HG03565 (cell line): ENCODE measurements around the gene MAP4.

Experiments used
- ATAC-seq: cut with Tn5 transposase; IDR thresholded peaks from one replicate; pipeline ENCODE4 v1.9.1; 2021; ENCODE audit warnings: mild to moderate bottlenecking, moderate library complexity; ENCODE audit not compliant: unreplicated experiment

The MAP4 gene

DNA sequence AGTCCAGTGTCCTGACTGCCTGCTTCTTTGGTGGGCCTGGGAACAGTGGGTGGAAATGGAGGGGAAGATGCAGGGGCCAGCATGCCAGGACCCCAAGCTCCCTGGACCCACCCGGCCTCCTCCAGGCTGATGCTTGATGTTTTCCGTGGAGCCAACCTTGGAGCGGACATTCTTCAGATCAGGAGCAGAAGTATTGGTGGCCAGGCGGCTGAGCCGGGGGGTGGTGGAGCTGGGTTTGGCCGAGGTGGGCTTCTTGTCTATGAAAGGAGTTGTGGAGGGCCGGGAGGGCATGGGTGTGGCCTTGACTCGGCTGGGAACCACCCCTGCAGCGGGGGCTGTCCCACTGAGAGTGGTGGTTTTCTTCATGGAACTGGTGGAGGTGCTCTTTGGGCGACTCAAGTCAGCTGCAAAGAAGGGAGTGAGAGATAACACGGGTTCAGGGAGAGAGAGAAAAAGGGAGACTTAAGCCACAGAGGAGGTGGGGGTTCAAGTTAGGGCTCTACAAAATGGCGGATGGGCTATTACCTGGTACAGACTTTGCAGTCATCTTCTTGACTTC is 145.4 kb downstream of the MAP4 start:
- no peak for ATAC-seq

DNA sequence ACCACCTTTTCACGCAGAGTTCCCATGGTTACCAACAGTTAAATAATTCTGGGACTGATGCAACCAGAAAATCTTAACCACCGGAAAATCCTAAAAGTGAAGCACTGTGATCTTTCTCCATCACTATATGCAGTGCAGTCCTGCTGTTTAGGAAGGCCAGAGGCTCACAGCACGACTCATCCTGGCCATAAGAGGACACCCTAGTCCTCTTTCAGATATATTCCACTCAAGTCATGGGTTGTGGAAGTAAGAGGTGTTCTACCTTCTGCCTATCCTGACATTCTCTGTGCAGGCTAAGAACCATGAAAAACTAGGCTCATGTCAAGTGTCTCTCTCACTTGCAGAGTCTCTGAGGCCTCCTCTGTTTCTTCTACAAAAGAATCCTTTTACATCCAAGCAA is 146.1 kb downstream of the MAP4 start:
- ATAC-seq = no peak

DNA sequence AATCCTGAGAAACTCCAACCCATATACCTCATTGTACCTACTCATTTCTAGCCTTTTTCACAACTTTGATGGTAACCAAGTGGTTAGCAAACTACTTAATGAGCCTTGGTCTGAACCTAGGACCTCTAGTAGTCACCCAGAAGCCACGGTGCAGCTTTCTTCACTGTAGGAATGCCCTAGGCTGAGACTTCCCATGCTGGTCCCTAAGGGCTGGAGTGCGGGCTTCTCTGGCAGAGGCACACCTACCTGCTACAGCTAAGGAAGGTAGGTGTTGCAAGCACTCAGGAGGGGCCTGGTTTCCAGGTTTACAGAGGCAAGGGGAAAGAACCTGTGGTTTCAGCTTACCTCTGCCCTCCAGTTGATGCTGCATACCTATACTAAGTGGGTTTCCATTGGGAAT is 147.9 kb downstream of the MAP4 start:
- ATAC-seq = no peak

DNA sequence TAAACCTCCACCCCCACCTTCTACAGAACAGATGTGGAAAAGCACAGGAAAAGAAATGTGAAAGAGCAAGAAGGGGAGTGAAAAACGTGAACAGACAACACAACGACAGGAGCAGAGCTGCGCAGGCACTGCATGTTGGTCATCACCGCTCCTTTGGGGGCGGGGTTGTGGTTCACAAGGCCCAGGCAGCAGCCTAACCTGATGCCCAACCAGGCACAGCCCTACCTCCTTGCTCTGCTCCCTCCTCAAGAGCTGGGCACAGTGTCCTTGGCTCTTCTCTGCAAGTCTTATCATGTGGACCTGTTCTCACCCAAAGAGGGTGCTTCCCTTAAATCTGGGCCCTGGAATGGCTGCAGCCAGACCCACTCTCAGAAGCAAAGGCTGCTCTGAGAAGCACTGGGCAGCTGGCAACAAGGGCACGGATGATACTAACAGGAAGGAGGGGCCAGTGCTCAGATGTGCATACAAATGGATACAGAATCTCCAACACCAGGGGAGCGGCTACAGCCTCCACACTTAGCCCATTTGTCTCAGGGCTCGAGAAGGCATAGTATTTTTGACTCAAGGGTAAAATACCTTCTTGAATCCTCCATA is 148.7 kb downstream of the MAP4 start:
- no peak for ATAC-seq

DNA sequence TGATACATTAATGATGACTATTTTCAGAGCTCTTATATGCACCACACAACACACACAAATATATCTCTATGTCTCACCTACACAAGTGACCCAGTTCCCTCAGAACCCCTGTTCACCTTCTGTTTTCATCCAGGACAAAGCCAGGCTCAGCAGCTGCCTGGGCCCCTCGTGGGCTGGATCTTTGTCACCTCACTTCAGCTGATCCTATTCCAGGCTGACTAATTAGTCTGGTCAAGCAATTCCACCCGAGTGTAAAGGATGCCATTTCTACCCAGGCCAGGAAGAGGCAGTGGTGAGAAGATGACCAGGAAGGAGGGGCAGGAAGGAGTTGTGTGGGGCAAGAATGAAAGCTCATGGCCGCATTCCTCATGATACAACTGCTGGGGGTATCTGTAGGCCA is 151.0 kb downstream of the MAP4 start:
- ATAC-seq = no peak

DNA sequence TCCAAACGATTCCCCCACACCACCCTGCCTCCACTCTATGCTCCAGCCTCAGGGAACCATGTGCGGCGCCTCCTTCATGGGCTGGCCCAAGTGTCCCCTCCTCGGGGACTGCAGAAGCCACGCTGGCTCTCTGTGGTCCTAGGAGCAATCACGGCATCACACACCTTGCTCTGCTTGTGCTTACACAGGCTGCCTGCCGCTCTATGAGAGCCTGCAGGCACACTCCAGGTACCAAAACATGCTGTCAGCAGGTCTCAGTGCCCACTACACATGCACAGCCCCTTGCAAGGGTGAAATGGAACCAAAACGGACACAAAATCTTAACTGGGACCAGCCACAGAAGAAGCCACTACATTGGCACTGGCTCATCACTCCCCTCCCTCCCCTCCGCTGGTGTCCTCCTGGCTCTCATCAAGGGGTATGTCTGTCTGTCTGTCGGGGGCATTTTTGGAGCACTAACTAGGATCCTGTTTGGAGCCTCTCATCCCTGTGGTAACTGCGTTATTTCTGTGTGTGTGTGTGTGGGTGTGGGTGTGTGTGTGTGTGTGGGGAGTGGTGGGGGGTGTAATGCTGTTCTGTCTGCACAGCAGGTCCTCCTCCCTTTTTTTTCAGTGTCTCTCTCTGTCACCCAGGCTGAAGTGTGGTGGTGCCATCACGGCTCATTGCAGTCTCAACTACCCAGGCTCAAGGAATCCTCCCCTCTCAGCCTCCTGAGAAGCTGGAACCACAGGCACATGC is 152.7 kb downstream of the MAP4 start:
- ATAC-seq = no peak

DNA sequence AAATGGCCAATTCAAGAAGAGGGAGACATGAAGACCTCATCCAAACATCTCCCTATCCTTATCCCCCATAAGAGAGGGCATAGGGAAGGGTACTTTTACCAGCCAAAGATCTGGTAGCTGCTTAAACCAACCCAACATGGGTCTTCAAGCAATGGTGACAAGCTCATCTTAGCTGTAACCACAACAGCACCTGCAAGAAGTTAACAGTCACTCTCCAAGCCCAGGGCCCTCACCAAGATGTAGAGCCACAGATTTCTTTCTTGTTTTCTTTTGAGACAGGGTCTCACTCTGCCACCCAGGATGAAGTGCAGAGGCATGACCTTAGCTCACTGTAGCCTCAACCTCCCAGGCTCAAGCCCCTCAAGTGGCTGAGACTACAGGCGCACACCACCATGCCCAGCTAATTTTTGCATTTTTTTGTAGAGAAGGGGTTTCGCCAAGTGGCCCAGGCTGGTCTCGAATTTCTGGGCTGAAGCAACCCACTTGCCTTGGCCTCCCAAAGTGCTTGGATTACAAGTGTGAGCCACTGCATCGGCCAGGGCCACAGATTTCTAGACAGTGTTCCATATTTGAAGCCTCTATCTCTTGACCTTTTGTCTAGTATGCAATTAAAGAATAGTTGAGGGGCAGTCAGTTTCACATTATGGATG is 156.1 kb downstream of the MAP4 start:
- no peak for ATAC-seq

DNA sequence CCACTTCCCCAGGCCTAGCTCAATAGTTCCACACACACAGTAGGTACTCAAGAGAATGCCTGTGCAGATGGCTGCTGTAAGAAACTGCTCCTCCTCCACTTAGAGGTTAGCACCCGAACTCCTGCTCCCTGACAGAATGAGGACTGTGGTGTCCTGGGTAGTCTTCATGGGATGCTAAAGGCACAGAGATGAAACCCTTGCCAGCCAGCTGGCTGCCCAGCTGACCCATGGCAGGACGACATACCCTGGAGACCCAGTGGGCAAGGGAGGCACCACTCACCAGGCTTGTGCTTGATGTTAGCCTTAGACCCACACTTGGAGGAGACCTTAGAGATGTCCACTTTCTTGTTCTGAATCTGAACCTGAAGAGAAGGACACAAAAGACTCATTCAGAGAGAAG is 159.1 kb downstream of the MAP4 start:
- no peak for ATAC-seq

DNA sequence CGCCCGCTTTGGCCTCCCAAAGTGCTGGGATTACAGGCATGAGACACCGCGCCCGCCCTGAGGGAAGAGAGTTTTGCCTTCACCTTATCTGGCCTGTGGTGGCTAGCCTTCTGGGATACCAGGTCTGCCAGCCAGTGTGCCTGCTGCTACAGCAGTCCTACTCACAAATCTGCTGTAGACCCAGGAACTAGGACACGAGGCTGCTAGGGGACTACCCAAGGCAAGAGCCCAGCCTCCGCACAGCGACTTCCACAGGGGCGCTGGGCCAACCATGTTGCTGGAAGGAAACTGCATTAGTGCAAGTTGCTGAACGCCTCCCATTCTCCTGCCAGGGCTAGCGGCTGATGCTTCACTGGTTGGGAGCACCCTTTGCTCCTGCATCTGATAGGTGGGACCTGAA is 159.5 kb downstream of the MAP4 start:
- ATAC-seq = no peak

DNA sequence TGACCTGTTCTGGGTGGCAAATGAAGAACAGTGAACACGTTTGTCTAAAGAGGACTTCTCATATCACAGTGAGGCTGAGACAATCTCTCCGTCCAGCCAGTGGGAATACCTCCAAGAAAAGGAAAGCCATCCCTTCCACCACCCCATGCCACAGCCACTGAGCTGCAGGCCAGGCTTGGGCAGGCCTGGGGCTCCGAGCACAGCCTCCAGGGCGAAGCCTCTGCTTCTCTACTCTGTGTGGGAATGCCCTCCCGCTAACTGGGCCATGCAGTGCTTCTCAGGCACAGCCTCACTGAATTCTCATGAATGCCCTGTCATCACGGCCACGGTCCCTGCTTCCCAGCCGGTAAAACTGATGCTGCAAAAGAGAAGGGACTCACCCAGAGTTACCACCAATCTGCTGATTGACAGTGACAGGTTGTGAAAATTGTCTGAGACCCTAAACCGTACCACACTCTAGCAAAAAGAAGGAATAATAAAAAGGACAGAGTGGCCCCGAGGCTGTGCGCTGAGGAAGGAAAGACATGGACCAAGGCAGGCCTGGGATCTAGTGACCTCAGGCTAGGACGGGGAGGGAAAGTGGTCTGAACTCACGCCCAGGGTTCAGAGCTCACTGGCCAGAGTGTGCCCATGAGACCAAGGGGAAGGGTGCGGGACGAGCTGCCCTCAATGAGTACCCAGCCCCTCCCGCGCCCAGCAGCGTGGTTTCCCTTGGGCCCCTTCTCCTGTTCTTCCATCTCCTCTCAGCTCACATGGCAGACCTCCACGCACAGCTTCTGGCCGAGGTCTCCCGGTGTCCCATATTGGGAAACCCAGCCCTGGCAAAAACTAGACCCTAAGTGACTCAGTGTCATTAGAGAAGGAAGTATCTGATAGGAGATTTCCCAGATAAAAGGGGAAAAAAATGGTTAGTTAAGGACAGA is 160.5 kb downstream of the MAP4 start:
- ATAC-seq = no peak

DNA sequence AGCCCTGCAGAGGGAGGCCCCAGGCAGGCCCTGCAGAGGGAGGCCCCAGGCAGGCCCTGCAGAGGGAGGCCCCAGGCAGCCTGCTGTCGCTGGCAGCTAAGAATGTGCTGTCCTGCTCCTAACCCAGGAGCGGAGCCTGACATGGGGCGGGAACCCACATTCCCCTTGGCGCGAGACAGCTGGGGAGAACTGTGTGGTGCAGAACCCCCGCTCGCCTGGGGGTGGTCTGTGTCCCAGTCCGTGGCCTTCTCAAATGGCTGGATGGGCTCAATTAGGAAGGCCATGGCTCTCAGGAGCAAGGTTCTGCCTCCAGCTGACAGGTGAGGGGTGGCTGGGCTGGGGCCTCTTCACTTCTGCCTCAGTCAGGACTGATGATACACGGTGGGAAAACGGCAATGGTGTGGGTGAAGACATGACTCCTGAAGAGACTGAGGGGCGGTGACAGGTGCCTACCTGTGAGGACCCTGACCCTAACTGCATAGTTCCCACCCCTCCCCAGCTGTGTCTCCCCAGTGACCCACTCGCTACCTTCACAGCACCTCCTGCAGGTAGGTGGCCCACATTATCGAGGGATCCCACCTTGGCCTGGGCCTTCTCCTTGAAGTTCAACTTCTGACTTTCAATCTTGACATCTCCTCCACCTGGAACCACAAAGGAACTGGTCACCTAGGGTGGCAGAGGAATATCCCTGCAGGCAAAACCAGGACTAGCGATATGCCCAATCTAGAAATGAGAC is 161.3 kb downstream of the MAP4 start:
- ATAC-seq = no peak

DNA sequence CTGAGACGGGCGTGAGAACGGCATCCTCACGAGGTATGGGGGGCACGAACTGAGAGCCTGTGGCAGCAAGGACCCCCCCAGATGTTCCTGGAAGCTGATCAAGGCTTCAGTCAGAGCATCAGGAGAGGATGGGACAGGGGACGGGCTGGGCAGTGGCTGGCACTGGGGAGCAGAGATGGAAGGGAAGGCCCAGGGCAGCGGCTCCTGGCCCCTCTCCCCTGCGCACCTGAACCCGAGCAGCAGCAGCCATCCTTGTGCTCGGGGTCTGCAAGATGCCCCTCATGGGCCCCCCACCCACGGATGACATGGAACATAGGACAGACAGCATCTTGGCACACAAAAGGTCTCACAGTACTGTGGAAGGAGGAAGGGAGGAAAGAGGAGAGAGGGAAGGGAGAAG is 161.9 kb downstream of the MAP4 start:
- no peak for ATAC-seq

DNA sequence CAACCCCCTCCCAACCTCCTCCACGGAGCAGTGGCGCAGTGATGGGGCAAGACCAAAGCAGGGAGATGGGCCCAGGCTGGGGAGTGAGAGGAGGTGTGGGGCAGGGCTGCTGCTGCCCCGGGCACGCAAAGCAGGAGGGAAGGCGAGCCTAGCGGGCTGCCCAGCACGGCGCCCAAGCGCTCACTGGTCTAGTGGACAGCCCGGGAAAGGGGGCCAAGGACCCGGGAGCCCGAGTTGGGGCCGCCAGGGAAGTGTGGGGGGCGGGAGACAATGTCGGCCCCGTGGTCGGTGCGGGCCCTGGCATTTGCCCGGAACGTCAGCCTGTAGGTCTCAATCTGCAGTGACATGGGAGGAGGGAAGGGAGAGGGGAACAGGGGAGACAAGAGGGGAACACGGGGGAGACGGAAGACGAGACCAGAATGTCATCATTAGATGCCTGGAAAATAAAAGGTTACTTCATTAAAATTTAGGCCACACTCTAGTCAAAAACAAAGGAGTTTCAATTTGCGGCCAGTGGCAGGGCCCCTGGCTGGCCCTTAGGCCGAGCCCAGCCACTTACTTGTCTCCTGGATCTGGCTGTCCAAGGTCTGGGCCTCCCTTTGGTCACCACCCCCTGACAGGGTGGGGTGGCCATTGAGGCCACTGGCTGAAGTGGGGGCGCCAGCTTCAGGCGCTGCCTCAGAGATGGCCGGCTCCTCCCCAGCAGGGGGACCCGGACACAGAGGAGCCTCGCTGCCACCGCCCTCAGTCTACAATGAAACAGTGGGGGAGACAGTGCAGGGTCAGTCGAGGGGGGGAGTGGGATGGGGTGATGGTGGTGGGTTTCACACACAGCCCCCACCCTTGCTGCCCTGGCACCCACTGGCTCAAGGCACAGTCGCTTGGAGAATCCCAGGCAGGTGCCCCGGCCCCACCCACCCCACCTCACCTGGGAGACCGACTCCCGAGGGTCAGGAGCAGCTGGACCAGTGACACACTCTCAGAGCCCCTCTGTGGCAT is 163.3 kb downstream of the MAP4 start:
- no peak for ATAC-seq

DNA sequence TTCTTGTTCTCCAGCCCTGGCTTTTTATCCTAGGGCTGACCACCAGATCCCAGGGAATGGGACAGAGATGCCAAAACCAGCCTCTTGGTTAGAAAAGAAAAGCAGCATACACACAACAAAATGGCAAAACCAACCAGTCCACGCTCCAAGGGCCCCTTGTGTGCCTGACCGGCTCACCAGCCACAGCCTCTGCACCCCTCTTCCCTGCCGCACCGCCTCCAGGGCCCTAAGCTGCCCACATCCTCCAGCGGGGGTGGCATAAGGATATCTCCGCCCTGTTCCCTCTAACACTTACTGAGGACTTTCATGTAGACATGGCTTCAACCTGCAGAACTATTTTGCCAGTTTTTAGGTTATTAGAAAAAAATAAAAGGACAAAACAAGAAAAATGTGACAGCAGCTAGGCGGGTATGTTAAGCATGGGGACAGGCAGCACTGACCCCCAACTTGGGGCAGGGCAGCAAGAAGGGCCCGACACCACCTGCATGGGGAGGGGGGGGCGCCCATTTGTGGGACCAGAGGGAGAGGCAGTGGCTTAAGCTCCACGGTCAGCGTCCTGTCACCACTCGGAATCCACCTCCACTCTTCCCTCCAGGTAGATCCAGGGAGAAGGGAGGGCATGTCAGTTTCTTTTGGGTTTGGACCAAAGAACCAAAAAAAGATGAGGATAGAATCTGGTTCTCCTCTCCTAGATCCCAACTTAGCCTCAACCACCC is 164.2 kb downstream of the MAP4 start:
- ATAC-seq = no peak

DNA sequence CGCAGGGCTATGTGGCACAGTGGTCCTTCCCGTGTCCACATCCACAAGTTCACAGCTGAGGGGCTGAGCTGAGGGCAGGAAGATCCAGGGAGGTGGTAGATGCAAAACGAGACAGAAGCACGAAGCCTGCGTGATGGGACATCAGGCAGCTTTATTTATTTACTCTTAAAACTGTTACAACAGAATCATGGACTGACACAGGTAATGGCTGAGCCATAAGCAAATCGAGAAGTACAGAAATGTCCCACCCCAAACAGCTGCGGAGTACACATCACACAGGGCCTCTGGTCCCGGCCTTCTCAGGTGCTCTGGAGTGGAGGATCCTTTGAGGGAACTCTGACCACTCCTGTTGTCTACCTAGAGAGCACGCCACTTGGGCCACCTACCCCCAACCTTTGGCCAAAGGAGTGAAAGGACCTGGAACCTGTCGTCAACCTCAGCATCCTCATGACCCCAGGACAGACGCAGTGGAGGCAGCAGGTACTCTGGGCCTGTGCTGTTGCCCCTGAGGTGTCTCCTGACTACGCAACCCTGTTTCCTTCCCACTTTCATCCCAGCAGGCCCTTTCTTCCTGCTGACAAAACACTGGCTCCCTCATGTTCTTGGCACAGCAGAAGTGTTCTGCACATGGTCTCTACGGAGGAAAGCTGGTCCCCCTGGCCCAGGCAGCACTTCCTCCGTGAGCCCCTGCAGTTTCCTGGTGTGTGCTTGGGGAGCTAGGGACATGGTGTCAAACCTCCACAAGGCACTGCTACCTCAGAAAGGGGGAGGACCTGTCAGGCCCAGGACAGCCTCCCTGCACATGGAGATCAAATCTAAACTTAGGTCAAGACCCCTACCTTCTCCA is 165.4 kb downstream of the MAP4 start:
- ATAC-seq = no peak

DNA sequence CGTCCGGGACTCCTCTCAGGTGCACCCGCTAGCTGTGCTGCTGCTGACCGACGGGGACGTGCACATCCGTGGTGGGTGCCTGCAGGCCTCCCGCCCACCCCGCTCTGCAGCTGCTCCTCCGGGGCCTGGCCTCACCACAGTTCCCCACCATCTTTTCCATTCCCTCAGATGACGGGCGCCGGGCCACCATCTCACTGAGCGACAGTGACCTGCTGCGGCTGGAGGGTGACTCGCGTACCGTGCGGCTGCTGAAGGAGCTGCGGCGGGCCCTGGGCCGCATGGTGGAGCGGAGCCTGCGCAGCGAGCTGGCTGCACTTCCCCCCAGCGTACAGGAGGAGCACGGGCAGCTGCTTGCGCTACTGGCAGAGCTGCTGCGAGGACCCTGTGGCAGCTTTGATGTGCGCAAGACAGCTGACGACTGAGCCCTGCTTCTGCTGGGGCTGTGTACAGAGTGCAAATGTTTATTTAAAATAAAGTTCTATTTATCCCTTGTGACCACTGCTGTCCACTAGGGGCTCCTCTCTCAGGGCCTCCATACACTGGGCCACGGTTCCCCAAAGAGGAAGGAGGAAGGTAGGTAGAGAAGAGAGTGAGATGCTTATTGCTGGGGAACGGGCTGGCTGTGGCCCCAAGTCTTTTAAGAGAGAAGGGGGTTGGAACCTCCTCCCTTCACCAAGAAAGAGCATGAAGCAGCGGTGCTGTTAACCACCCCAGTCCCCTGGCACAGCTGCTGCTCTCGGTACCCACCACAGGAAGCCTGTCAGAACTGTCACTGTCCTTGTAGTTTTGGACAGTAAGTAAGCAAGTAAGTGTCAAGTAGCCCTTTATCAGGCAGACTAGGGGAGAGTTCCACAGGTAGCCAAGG is 166.3 kb downstream of the MAP4 start:
- no peak for ATAC-seq
